Neural progenitor cell (in vitro differentiated cells): ENCODE measurements around the gene NOL6. TPM values are rescaled to one million over a fixed set of nuclear protein-coding genes. Genes with fewer than 3 reads are reported as not detected.
A peak's percentile ranks its signal among the peaks of the same experiment; 100 is the strongest.
"Not testable (repeated sequence)": the region's sequence is repeated elsewhere in the genome, so short reads cannot be mapped to it uniquely, and the experiment has no call there.

Experiments used
- DNase-seq: peaks from one replicate; pipeline ENCODE4 v3.0.0-alpha.2; 2016; ENCODE audit warnings: low spot score
- H2AFZ ChIP-seq: fragments of 200-600 bp; sonication (generic); replicated peaks from 2 replicates; pipeline ENCODE4 v1.6.1; 2016; ENCODE audit warnings: antibody characterized with exemption
- H3F3A ChIP-seq: fragments of 200-600 bp; sonication (generic); 2 replicates; pipeline ENCODE4 v1.6.1; 2016; ENCODE audit warnings: antibody characterized with exemption, low read depth
- H3K27ac ChIP-seq: fragments of 200-600 bp; sonication (generic); 2 replicates; pipeline ENCODE4 v1.5.1; 2016; ENCODE audit warnings: mild to moderate bottlenecking
- H3K27me3 ChIP-seq: fragments of 200-600 bp; sonication (generic); 2 replicates; pipeline ENCODE4 v1.6.1; 2016; ENCODE audit warnings: mild to moderate bottlenecking, moderate library complexity
- H3K36me3 ChIP-seq: fragments of 200-600 bp; sonication (generic); 2 replicates; pipeline ENCODE4 v1.5.1; 2016
- H3K4me1 ChIP-seq: fragments of 200-600 bp; sonication (generic); 2 replicates; pipeline ENCODE4 v1.6.1; 2016; ENCODE audit warnings: mixed run types
- H3K4me2 ChIP-seq: fragments of 200-600 bp; sonication (generic); 2 replicates; pipeline ENCODE4 v1.6.1; 2016
- H3K4me3 ChIP-seq: fragments of 200-600 bp; sonication (generic); 2 replicates; pipeline ENCODE4 v1.5.1; 2016
- H3K79me2 ChIP-seq: fragments of 200-600 bp; sonication (generic); 2 replicates; pipeline ENCODE4 v1.6.1; 2016; ENCODE audit warnings: low read depth
- H3K9ac ChIP-seq: fragments of 200-600 bp; sonication (generic); 2 replicates; pipeline ENCODE4 v1.6.1; 2016
- H3K9me3 ChIP-seq: fragments of 200-600 bp; sonication (generic); 2 replicates; pipeline ENCODE4 v1.5.1; 2016; ENCODE audit warnings: low read depth
- H4K20me1 ChIP-seq: fragments of 200-600 bp; sonication (generic); 2 replicates; pipeline ENCODE4 v1.6.1; 2016; ENCODE audit warnings: low read depth
- H3K27ac Mint-ChIP-seq: 3 replicates; pipeline ENCODE4 v1.8.0; 2021; ENCODE audit warnings: mixed read lengths
- H3K27me3 Mint-ChIP-seq: 2 replicates; pipeline ENCODE4 v1.8.0; 2022; ENCODE audit warnings: low read depth, mild to moderate bottlenecking, inconsistent platforms, moderate library complexity, mixed read lengths; ENCODE audit not compliant: insufficient read depth
- H3K36me3 Mint-ChIP-seq: 3 replicates; pipeline ENCODE4 v1.8.0; 2021; ENCODE audit warnings: mixed read lengths
- H3K4me1 Mint-ChIP-seq: 3 replicates; pipeline ENCODE4 v1.8.0; 2021; ENCODE audit warnings: mixed read lengths
- H3K4me3 Mint-ChIP-seq: 3 replicates; pipeline ENCODE4 v1.8.0; 2021; ENCODE audit warnings: mild to moderate bottlenecking, moderate library complexity, mixed read lengths
- H3K9me3 Mint-ChIP-seq: 3 replicates; pipeline ENCODE4 v1.8.0; 2020; ENCODE audit warnings: mixed read lengths
- EZH2 ChIP-seq: fragments of 200-600 bp; sonication (generic); IDR thresholded peaks from 2 replicates; pipeline ENCODE4 v1.6.1; 2017; ENCODE audit warnings: antibody characterized with exemption, mild to moderate bottlenecking, moderate library complexity
- EZH2phosphoT487 ChIP-seq: fragments of 200-600 bp; sonication (generic); IDR thresholded peaks from 2 replicates; pipeline ENCODE4 v1.6.1; 2017; ENCODE audit warnings: antibody characterized with exemption
- total RNA-seq: library from RNA; depleted of rRNA; stranded (reverse); fragments of >200 nt; gene quantifications from 2 replicates; pipeline ENCODE4 v1.2.3, GENCODE V29; 2015; ENCODE audit warnings: low replicate concordance
- TF ChIP-seq, protein P1 (sequence below): fragments of 200-600 bp; sonication (generic); IDR thresholded peaks from 2 replicates; pipeline ENCODE4 v1.5.1; 2017; ENCODE audit warnings: antibody characterized with exemption, mild to moderate bottlenecking

NOL6 gene
- total RNA-seq, 1 donor from 2014 or later = 9.2 TPM

DNA sequence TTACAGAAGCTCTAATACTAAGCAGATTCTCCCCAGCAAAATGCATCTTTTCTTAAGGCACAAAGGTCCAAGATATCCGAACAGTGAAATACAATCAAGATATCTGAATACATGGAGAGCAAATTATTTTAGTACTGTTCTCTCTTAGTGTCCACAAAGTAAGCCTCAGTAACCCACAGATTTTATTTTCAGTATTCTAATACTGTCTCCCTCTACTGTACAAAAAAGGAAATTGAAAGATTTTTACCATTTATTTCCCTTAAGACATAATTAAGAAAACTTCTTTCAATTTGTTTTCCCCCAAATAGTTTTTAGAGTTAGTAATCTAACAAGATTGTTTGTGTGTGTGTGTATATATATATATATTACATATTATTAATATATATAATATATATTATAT is 24.7 kb upstream of the NOL6 start:
- no peak for DNase-seq
- Histone ChIP-seq H3K4me2 (no peak overlapping the region), H3K27me3 (no peaks in the 10 kb centered on the region), H3K27ac (no peak overlapping the region), H2AFZ (no peak overlapping the region), H3F3A (no peaks in the 10 kb centered on the region), H4K20me1 (no peaks in the 10 kb centered on the region), H3K36me3 (no peaks in the 10 kb centered on the region), H3K79me2 (no peaks in the 10 kb centered on the region), H3K4me3 (no peak overlapping the region), H3K9ac (no peak overlapping the region), H3K9me3 (no peaks in the 10 kb centered on the region), H3K4me1 (no peaks in the 10 kb centered on the region)
- no peak overlapping the region for H3K4me3 Mint-ChIP-seq
- TF ChIP-seq EZH2 = no peak
- TF ChIP-seq, protein P1, sequence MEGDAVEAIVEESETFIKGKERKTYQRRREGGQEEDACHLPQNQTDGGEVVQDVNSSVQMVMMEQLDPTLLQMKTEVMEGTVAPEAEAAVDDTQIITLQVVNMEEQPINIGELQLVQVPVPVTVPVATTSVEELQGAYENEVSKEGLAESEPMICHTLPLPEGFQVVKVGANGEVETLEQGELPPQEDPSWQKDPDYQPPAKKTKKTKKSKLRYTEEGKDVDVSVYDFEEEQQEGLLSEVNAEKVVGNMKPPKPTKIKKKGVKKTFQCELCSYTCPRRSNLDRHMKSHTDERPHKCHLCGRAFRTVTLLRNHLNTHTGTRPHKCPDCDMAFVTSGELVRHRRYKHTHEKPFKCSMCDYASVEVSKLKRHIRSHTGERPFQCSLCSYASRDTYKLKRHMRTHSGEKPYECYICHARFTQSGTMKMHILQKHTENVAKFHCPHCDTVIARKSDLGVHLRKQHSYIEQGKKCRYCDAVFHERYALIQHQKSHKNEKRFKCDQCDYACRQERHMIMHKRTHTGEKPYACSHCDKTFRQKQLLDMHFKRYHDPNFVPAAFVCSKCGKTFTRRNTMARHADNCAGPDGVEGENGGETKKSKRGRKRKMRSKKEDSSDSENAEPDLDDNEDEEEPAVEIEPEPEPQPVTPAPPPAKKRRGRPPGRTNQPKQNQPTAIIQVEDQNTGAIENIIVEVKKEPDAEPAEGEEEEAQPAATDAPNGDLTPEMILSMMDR = peak; percentile 29
- no peaks in the 10 kb centered on the region for H3K27me3 Mint-ChIP-seq
- no peaks in the 10 kb centered on the region for H3K36me3 Mint-ChIP-seq
- H3K27ac Mint-ChIP-seq = no peak overlapping the region
- H3K4me1 Mint-ChIP-seq = no peaks in the 10 kb centered on the region
- no peaks in the 10 kb centered on the region for H3K9me3 Mint-ChIP-seq

GRCh38 chr9:33493819-33494218 is 20.1 kb upstream of the NOL6 start:
- not testable (repeated sequence) for H3K4me3 Mint-ChIP-seq, H3K9me3 Mint-ChIP-seq, H3K9ac ChIP-seq, H3K27ac Mint-ChIP-seq, H3K4me1 Mint-ChIP-seq, H3K4me3 ChIP-seq, H2AFZ ChIP-seq, H3K27me3 ChIP-seq, H3F3A ChIP-seq, H4K20me1 ChIP-seq, H3K79me2 ChIP-seq, H3K9me3 ChIP-seq, H3K27me3 Mint-ChIP-seq, H3K27ac ChIP-seq, H3K36me3 Mint-ChIP-seq, DNase-seq, H3K4me2 ChIP-seq, H3K36me3 ChIP-seq
- H3K4me1 ChIP-seq = peaks cover 13% of the 10 kb centered on the region

DNA sequence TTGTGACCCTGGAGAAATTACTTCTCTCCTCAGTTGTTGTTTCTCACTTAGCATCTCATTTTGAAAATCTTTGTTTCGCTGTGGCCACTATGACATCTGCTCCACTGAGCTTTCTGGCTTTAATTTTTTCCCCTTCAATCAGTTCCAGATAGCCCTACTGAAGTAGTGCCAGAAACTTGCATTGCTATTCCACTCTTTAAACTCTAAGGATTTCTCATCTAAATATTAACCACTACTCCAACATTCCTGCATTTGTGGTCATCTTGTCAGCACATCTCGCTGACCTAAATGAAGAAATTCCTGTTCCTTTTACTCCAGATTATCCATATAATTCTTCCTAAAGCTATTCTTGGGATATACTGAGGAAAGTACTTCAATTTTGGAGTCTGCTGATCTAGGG is 15.3 kb upstream of the NOL6 start:
- Mint-ChIP-seq H3K4me3 (no peak overlapping the region), H3K36me3 (no peaks in the 10 kb centered on the region), H3K27ac (no peak overlapping the region), H3K27me3 (no peaks in the 10 kb centered on the region), H3K9me3 (no peaks in the 10 kb centered on the region), H3K4me1 (no peaks in the 10 kb centered on the region)
- Histone ChIP-seq H3K27ac (no peak overlapping the region), H3K36me3 (no peaks in the 10 kb centered on the region), H3K4me1 (peaks cover 13% of the 10 kb centered on the region), H3F3A (no peaks in the 10 kb centered on the region), H3K4me3 (no peak overlapping the region), H3K4me2 (no peak overlapping the region), H3K9ac (no peak overlapping the region), H3K27me3 (no peaks in the 10 kb centered on the region), H3K9me3 (no peaks in the 10 kb centered on the region), H3K79me2 (no peaks in the 10 kb centered on the region), H2AFZ (no peak overlapping the region), H4K20me1 (no peaks in the 10 kb centered on the region)
- no peak for TF ChIP-seq EZH2
- TF ChIP-seq, protein P1 = no peak
- TF ChIP-seq EZH2phosphoT487 = no peak
- DNase-seq = no peak

DNA sequence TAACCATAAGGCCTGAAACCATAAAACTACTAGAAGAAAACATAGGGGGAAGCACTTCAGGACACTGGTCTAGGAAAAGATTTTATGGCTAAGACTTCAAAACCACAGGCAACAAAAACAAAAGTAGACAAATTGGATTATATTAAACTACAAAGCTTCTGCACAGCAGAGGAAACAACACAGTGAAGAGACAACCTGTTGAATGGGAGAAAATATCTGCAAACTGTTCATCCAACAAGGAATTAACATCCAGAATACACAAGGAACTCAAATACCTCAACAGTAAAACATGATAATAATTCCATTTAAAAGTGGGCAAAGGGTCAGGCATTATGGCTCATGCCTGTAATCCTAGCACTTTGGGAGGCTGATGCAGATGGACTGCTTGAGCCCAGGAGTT is 11.6 kb upstream of the NOL6 start:
- H3K79me2 ChIP-seq, H3K4me1 ChIP-seq, H3K9me3 Mint-ChIP-seq, H3K4me3 ChIP-seq, H3K4me1 Mint-ChIP-seq, H2AFZ ChIP-seq, H3K36me3 Mint-ChIP-seq, H4K20me1 ChIP-seq, H3K27ac ChIP-seq, H3F3A ChIP-seq, H3K4me3 Mint-ChIP-seq, H3K9me3 ChIP-seq, H3K27me3 Mint-ChIP-seq, H3K27ac Mint-ChIP-seq, DNase-seq, H3K36me3 ChIP-seq, H3K4me2 ChIP-seq, H3K9ac ChIP-seq, H3K27me3 ChIP-seq: not testable (repeated sequence)
